GM20000 (cell line): ENCODE results near the gene LHFPL6.

Experiments used
- DNase-seq: peaks from one replicate; pipeline ENCODE4 v3.0.0; 2012; ENCODE audit warnings: low spot score
- CTCF ChIP-seq: IDR thresholded peaks from 2 replicates; pipeline ENCODE4 v1.5.1; 2012; ENCODE audit warnings: mild to moderate bottlenecking, control low read depth; ENCODE audit errors: extremely low read depth, missing control alignments

The LHFPL6 gene

DNA sequence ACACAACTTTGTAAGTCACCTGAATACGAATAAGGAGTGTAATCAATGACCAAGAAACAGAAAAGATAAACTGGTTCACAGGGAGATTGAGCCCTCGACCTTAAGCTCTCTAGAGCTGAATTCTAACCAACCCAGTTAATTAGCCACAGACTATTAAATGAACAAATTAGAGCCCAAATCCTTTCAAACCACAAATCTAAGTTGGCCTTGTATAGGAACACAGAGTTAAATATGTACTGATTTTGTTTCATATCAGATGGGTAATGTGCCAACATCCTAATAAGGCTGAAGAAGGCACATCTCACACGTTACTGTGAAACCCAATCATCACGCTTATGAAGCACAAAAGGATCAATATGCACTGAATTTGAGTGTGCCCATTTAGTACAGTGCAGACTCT lies 156.1 kb downstream of the LHFPL6 start:
- no peak for DNase-seq
- TF ChIP-seq CTCF: no peak

DNA sequence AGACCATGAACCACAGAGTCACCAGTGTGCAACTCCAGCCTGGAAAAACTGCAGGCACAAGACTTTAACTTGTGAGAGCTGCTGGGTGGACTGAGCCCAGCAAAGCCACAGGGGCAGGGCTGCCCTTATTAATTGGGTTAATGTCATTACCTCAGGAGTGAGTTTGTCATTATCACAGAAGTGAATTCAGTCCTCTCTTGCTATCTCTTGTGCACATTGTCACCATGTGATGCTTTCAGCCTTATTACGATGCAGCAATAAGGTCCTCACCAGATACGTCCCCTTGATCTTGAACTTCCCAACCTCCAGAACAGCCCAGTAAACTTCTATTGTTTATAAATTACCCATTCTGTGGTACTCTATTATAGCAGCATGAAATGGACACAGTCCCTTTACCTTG lies 158.1 kb downstream of the LHFPL6 start:
- TF ChIP-seq CTCF: no peak

DNA sequence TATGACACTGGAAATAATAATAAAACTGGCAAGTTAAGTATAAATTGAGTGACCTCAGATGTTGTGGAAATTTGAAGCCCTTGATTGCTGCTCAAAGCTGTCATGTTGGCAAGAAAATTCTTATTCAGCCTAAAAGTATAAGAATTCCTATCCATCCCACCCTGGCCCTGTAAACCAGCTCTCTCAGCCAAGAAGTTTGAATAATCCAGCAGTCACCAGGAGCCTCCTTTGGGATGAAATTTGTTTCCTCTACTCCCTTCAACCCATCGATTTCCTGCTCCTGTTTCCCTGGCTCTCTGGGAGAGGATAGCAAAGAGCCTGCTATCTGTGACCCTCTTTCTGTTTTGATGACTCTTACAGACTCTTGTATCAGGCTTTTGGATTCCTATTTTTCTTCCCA lies 169.3 kb downstream of the LHFPL6 start:
- no peak for DNase-seq
- TF ChIP-seq CTCF: no peak

More for the DNA sequence above, 158.1 kb downstream of the LHFPL6 start:
- no peak for DNase-seq

DNA sequence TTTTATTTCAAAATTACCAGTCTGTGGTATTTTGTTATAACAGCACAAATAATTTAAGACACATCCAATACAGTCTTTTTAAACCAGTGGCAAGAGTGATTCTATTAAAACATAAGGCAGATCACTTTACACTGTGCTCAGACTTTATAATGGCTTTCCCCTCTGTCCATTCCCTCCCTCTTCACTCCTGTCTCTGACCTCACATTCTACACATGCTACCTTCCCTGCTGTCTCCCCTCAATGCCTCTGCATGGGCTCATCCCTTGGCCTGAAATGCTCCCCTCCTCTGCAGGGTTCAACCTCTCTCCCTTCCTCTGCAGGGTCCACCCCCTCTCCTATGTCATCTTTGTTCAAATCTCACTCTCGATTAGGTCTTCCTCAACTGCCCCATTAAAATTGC lies 170.8 kb downstream of the LHFPL6 start:
- TF ChIP-seq CTCF: no peak
- DNase-seq: no peak

GRCh38 chr13:39422845-39423565 lies 180.0 kb downstream of the LHFPL6 start:
- no peak for DNase-seq
- TF ChIP-seq CTCF: no peak

DNA sequence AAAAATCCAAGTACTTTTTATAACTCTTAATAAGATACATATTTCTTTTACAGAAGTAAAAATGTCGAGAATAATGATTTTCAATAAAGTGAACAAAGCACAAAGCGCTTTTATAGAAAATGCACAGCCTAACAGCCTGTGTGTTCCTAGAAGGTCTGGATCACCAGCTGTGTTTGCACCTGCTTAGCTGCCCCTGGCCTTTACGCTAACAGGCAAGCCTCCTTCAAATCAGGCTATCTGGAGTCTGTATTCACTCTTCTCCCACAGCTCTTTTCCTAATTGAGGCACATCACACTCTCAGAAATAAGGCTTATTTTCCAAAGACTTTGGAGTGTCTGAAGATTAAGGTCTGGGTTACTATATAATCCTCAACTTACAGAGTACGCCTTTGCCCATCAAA lies 183.1 kb downstream of the LHFPL6 start:
- no peak for TF ChIP-seq CTCF
- no peak for DNase-seq

DNA sequence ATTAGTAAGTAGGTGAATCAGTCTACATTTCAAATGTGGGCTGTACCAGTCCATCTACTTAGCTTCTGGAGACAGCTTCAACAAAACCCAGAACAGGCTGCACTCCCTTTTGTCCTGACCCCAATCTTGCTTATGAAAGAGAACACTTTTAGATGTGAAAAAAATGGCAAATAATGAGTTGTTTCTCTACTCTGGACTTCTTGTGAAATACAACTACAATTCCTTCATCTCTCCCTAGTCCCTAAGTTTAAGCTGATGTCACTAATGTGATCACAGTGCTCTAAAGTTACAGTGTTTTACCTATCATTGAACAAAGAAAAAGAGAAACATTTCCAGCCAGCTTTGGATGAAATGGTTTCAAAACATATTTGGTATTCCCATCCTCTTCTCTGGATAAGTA lies 183.9 kb downstream of the LHFPL6 start:
- TF ChIP-seq CTCF: no peak

More for the DNA sequence above, 183.9 kb downstream of the LHFPL6 start:
- no peak for DNase-seq
